ENCODE results near the gene CCDC141.

- TF ChIP-seq POLR2A (IDR thresholded peaks at IDR 0.05) (no peak), CTCF (IDR thresholded peaks at IDR 0.05) (no peak), POLR2AphosphoS5 (IDR thresholded peaks at IDR 0.05) (no peak)
Observed at GRCh38 chr2:178912416-178913048, 137.4 kb downstream of the CCDC141 start.
